ENCODE results near the gene KLC1.
"Not testable (repeated sequence)": the region's sequence is repeated elsewhere in the genome, so short reads cannot be mapped to it uniquely, and the experiment has no call there.

KLC1 gene

DNA sequence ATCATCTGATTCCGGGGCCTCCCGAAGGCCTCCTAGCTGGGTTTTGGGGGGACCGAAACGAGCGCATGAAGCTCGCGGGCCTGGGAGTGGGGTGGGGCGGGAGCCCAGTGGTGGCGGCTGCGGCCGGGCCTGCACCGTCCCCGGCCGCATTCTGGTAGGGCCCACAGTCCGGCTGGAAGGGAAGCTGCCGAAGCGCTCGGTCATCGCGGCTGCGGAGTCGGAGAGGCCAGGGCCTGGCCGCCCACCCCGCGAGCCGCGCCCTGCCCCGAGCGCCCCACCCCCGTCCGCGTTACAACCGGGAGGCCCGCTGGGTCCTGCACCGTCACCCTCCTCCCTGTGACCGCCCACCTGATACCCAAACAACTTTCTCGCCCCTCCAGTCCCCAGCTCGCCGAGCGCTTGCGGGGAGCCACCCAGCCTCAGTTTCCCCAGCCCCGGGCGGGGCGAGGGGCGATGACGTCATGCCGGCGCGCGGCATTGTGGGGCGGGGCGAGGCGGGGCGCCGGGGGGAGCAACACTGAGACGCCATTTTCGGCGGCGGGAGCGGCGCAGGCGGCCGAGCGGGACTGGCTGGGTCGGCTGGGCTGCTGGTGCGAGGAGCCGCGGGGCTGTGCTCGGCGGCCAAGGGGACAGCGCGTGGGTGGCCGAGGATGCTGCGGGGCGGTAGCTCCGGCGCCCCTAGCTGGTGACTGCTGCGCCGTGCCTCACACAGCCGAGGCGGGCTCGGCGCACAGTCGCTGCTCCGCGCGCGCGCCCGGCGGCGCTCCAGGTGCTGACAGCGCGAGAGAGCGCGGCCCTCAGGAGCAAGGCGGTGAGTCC is at the start of gene KLC1:
KLC1 (plus strand) TSS at position 528 of the 819 bp plus-strand sequence. CDS start 25,354 bp downstream, outside the sequence.
- peak; percentile 80 for DNase-seq (ENCODE audit: low spot score)

DNA sequence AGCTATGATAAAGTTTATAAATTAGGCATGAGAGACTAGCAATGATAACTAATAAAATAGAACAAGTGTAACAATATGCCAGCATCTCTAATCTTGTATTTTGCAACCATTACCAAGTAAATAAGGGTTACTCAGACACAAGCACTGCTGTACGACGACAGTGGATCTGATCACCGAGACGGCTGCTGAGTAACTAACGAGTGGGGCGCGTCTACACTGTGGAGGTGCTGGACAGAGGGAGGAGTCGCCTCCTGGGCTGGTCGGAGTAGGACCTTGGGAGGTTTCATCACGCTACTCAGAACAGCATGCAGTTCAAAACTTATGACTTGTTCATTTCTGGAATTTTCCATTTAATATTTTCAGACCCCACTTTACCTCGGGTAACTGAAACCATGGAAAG is 47.8 kb upstream of the KLC1 start:
- no peak for DNase-seq (ENCODE audit: low spot score)

DNA sequence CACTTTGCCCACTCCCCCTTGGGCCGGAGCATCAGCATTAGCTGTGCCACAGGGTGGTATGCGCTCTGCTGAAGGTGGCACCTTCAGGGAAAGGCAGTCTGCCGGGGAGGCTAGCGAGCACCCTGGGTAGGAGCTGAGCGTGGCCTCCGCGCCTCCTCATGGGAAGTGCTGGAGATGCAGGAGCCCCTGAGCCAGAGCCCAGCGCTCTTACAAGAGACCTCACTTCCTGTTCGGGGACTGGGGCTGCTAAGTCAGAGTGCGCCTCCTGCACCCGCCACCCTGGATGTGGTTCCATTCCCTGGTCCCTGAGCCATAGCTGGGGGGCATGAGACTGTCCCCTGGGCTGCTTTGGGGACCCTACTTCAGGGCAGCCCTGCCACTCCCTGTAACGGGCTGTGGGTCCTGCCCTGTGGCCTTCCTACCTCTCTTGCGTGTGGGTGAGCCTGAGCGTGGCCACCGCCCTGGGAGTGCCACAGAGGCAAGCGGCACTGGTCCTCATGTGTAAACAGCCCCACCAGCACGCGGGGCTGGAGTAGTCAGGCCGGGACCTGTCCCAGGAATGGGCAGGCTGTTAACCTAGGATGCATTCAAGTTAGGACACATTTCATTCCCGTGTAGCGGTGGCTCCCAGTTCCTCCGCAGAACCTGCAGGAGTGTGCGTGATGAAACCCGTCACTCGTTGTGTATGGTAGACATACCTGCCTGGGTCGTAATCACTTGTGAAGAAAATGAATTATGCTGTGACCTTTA is 46.9 kb upstream of the KLC1 start:
- no peak for DNase-seq (ENCODE audit: low spot score)

DNA sequence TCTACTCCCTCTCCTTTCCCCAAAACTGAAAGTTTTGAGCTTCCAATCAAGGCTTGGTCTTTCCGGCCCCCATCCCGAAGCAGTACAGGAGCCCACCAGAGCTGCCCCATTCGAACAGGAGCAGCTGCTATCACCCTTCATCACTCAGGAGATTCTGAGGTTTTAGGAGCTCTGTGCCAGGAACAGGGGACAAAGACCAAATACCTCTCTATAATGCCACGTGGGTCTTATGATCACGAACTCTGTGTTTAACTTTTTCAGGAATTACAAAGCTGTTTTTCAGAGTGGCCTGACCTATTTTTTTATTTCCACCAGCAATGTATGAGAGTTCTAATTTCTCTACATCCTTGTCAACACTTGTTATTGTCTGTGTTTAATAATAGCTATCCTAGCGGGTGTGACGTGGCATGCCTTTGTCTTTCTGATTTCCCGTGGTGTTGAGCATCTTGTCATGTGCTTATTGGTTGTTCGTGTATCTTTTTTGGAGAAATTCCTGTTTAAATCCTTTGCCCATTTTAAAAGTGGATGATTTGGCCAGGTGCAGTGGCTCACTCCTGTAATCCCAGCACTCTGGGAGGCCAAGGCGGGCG is 44.6 kb upstream of the KLC1 start:
- no peak for DNase-seq (ENCODE audit: low spot score)

DNA sequence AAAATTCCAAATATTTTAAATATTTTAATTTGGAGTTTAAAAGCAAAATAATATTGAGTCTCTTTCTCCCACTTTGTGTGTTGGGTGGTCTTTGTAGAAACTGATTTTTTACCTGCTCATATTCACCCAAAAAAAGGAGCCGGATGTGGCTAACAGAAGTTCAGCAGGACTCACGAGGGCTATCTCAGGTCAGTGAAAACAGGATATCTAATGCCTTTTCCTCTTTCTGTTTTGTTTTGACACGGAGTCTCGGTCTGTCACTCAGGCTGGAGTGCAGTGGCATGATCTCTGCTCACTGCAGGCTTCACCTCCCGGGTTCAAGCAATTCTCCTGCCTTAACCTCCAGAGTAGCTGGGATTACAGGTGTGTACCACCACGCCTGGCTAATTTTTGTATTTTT is 35.4 kb upstream of the KLC1 start:
- no peak for DNase-seq (ENCODE audit: low spot score)

DNA sequence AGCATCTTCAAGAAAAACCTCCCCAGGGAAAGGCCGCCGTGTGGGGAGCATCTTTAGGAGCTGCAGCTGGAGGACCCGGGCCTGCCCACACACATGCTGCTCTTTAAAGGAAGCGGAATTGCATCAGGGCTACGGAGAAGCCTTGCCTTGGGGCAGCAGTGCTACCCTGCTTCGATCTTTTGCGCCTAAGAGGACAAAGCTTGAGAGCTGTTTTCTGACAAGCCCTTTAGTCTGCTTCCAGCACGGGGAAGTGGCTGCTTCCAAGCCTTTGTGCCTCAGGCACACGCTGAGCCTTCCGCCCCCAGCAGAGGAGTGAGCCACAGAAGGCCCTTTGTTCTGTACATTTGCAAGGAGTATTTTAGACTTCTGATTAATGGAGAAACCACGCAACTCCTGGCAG is 34.7 kb upstream of the KLC1 start:
- peak; percentile 87 for DNase-seq (ENCODE audit: low spot score)

DNA sequence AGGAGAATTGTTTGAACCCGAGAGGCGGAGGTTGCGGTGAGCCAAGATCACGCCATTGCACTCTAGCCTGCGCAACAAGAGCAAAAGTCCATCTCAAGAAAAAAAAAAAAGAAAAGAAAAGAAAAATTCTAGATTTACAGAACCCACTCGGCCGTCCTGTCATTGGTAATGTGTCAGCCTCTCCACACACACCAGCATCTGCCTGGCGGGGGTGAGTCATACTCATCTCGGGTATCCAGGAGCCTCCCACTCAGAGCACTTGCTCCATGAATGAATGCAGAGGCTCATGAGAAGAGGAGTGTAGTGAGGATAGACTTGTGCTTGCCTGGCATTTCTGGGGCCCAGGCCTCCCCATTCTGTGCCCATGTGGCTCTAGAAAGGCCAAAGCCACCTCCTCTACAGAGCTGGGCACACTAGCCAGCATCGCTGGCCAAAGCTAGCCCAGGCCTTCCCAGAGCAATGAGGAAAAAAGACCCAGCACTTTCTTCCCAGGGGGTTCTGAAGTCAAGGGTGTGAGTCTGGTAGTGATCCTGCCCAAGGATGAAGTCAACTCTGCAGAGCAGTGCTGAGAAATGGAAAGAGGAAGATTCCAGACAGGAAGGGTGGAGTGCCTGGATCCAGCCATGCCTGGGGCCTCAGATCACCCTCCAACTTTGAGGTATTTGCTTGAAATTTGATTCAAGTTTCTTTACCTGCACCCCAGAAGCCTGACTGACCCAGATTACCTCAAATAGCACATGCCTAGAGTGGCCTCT is 31.2 kb upstream of the KLC1 start:
- DNase-seq (ENCODE audit: low spot score): peak; percentile 66

DNA sequence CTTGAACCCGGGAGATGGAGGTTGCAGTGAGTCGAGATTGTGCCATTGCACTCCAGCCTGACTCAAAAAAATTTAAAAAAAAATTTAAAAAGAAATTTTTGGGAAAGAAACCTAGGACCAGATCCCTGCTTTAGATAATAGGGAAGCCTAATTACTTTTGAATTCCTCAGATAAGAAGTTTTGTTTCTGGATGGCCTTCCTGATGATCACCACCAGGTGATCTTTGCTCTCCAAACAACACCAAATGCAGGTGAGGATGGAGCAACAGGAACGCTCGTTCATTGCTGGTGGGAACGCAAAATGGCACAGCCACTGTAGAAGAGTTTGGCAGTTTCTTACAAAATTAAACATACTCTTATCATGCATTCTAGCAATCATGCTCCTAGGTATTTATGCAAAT is 28.5 kb upstream of the KLC1 start:
- no peak for DNase-seq (ENCODE audit: low spot score)

DNA sequence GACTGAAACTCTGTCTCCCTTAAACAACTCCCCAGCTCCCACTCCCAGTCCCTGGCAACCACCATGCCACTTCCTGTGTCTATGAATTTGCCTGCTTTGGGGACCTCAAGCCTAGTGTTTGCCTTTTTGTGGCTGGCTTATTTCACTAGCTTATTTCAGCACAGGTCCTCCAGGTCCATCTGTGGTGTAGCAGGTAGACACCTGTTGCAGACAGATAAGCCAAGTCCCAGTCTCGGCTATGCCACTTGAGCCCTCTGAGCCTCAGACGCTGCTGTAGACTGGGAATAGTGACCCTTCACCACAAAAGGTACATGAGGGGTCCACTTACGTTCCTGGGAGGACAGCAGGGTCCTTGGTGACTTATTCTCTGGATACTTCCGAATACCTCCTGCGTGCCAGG is 24.4 kb upstream of the KLC1 start:
- DNase-seq (ENCODE audit: low spot score): no peak

DNA sequence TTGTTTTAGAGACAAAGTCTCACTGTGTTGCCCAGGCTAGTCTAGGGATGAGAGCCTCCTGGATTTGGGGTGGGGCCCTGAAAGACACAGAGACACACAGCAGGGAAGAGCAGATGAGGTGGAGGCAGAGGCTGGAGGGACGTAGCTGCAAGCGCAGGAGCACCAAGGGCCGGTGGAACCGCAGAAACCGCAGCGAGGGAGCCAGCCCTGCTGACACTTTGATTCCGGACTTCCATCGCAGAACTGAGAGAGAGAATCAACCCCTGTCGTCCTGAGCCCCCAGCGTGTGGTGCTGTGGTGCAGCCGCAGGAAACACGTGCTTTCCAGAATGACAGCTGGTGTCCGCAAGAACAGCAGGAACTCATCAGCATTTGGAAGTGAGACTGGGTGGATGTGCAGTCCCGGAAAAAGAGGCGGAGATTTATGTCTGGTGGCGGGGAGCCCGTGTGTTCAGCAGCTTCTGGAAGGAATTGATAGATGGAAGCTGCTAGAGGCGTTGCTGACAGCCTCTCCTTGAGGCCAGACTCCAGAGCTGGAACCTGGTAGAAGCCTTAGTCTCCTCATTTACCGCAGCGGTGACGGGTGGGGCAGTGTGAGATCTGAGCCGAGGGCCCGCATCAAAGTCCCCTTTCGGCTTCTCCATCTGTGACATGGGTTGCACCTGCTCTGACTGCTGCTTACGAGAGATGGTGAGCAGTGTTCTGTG is 21.9 kb upstream of the KLC1 start:
- peak; percentile 72 for DNase-seq (ENCODE audit: low spot score)

DNA sequence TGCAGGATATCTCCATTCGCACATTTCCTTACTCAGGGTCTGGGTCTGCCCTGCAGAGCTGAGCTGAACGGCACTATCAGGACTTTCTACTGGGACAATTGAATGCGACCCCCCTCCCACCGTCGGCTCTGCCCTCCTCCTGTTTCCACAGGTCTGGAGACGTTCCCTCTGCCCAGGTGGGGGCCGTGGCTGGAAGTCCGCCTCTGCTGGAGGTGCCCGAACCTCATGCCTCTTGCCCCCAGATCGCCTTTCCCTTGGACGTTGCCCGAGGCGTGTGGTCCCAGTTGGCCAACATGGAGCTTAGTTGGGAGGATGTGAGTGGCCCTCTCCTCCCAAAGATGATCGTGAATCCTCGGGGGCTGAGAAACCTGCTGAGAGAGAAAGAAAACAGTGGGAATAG is 21.2 kb upstream of the KLC1 start:
- no peak for DNase-seq (ENCODE audit: low spot score)

DNA sequence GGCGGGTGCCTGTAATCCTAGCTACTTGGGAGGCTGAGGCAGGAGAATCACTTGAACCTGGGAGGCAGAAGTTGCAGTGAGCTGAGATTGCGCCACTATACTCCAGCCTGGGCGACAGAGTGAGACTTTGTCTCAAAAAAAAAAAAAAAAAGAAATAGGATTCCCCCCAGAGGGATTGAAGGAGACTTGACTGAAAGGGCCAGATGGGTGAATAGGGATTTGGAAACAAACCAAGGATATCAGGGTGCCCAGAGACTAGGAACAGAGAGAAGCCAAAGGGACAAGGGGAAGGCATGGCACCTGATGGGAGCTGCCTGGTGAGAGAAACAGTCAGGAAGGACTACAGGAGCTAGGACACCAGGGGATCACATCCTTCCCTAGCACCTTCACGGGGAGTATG is 19.9 kb upstream of the KLC1 start:
- not testable (repeated sequence) for DNase-seq (ENCODE audit: low spot score)

DNA sequence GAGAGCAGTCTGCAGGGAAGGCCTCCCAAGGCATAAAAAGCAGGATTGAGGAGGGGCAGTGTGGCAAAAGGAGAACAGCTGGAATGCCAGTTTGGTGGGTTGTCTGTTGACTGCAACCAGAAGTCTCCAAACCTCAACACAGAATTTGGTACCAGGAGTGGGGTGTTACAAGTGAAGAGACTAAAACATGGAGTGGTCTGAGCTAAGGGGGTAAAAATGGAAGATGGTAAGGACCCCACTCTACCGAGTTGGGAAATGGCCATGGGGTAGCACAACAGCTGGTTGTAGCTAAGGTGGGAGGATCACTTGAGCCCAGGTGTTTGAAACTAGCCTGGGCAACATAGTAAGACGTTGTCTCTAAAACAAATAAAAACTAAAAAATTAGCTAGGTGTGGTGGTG is 17.8 kb upstream of the KLC1 start:
- DNase-seq (ENCODE audit: low spot score): no peak

DNA sequence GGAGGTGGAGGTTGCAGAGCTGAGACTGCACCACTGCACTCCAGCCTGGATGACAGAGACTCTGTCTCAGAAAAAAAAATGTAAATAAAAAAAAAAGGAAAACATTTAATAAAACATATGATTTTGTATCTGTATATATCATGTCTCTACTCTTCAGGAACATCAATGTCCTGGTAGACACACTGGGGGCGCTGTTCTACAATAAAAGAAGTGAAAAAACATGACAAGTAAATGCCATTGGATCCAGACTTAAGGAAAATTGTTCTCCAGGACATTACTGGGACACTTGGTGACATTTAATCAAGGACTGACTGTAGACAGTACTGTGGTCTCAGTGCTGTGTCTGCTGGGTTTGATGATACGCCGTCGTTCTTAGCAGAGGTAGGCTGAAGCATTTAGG is 15.5 kb upstream of the KLC1 start:
- DNase-seq (ENCODE audit: low spot score): no peak

DNA sequence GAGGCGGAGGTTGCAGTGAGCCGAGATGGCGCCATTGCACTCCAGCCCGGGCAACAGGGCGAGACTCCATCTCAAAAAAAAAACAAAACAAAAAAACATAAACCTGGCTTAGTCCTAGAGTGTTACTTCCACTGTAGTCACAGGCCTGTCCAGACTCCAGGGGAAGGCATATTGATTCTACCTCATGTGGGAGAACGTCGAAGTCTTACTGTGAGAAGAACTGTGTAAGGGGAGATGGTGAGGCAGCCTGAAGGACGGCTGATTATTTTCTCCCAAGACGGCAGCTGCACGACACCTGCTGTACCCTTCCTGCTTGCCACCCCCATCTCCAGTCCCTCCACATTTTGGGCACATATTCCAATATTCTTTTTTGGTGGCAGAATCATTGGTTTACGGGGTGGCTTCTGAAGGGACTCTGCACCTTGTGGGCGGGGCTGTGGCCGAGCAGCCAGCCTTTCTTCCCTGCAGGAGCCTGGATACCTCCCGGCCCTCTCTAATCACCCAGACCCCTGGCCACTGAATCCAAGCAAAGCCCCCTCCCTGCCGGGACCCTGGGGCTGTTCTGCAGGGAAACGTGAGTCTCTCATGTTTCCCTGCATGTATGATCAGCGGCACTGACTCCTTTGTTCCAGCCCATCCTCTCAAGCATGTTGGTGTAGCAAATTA is 12.2 kb upstream of the KLC1 start:
- DNase-seq (ENCODE audit: low spot score): no peak

DNA sequence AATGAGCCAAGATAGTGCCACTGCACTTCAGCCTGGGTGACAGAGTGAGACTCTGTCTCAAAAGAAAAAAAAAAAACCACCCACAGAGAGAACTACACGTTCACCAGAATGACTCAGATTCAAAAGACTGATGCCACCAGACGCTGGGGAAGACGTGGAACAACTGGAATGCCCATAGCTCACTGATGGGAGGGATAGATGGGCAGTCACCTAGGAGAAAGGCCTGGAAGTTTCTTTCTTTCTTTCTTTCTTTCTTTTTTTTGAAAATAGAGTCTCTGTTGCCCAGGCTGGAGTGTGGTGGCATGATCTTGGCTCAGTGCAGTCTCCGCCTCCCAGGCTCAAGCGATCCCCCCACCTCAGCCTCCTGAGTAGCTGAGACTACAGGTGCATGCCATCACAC is 10.0 kb upstream of the KLC1 start:
- DNase-seq (ENCODE audit: low spot score): no peak

DNA sequence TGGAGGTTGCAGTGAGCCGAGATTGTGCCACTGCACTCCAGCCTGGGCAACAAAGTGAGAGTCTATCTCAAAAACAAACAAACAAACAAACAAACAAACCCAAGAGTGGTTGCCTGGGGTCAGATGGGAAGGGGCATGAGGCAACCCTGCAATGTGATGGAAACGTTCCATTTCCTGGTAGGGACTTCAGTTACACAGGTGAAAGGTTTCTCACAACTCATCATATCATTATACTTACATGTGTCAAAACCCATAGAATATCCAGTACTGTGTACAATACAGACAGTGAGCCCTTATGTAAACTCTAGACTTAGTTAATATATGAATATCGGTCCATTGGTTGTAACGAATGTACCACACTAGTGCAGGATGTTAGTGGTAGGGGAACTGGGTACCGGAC is 7.2 kb upstream of the KLC1 start:
- no peak for DNase-seq (ENCODE audit: low spot score)

DNA sequence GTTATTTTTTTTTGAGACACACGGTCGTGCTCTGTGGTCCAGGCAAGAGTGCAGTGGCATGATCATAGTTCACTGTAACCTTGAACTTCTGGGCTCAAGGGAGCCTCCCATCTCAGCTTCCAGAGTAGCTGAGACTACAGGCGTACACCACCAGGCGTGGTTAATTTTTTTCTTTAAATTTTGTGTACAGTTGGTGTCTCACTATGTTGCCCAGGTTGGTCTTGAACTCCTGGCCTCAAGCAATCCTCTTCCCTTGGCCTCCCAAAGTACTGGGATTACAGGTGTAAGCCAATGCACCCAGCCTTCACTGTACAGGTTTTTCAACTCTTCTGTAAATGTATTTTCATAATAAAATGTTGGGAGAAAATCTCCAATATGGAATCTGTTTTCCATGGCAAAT is 5.7 kb upstream of the KLC1 start:
- no peak for DNase-seq (ENCODE audit: low spot score)

DNA sequence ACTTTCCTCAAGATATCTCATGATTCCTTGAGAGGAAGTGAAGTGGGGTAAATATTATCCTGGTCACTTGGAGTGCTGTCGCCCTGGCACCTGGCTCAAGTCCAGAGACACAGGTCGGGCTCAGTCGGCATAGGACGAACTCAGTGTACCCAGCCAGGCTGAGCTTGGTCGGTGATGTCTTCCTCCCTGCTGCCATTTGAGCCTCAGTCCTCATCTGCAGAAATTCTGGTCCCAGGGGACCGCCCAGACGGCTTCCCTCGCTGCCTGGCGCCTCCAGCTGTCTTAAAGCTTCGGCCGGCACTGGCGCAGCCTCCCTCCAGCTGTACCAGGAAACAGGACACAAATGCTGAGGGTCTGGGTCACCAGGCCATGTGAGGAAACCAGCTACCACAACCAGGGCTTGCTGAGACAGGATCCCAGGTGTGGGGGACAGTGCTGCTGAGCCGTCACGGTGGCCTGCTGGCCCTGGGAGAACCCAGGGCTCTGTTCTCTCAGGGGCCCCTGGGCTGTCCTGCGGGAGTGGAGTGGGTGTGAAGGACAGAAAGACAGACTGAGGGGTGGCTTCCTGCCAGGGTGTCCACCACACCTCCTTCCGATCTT is 5.0 kb upstream of the KLC1 start:
- DNase-seq (ENCODE audit: low spot score): no peak

DNA sequence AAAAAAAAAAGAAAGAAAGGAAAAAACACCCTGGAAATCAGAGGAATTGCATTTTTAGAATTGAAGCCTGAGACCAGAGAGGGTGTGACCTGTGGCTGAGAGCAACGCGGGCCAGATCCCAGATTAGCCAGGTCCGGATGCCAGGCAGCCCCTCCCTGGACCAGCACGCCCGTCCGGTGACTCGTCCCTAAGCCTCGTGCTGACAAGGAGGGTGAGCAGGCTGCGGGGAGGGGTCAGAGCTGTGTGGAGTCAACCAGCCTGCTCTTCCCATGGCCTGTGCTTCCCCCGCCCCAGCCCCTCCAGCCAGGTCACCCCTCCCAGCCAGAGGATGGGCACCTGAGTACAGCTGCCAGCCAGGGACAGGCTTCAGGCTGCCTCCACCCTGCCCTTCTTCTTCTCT is 4.2 kb upstream of the KLC1 start:
- DNase-seq (ENCODE audit: low spot score): no peak

All from putamen (tissue), 1 donor.